Endothelial cell of umbilical vein (primary cell): ENCODE data around the gene RBM26. TPM values are rescaled to one million over a fixed set of nuclear protein-coding genes. Genes with fewer than 3 reads are reported as not detected.

Experiments
- BruUV-seq: library from RNA; stranded (reverse); fragments of 400-500 nt; replicated peaks from 2 replicates; lab custom pipeline; 2021; lab: Mats Ljungman, UMichigan
- CTCF ChIA-PET: fragments of 300-600, 350-600 bp; sonication (Branson Sonifier 250); formaldehyde crosslinking; loops from one replicate; lab custom pipeline; 2021; ENCODE audit warnings: antibody characterized with exemption, inconsistent platforms; lab: Charles Lee
- POLR2A ChIA-PET: fragments of 300-600, 350-600 bp; sonication (Branson Sonifier 250); formaldehyde crosslinking; loops from one replicate; lab custom pipeline; 2021; ENCODE audit warnings: antibody characterized with exemption, inconsistent platforms; lab: Charles Lee
- DNase-seq: peaks from one replicate; pipeline ENCODE4 v3.0.0-alpha.2; 2011; ENCODE audit warnings: low read depth, low spot score
- FAIRE-seq: peaks from 2 replicates; lab custom pipeline; 2011; peaks lifted over from hg19 to GRCh38; lab: Jason Lieb, UNC
- H2AFZ ChIP-seq: 2 replicates; pipeline ENCODE4 v1.6.0; 2012; ENCODE audit warnings: low read depth, low read length, control low read depth, inconsistent platforms
- H3K27ac ChIP-seq: 2 replicates; pipeline ENCODE4 v1.5.1; 2011; ENCODE audit warnings: low read depth, mild to moderate bottlenecking, control low read depth, low read length, moderate library complexity; ENCODE audit not compliant: insufficient read depth
- H3K27me3 ChIP-seq, 2 experiments: 2 replicates each; pipeline versions ENCODE4 v1.6.0 to v1.6.1; 2011; ENCODE audit warnings: low read length in 2 of 2, mixed read lengths in 1 of 2; ENCODE audit not compliant: control insufficient read depth in 2 of 2, insufficient read depth in 2 of 2
- H3K36me3 ChIP-seq, 2 experiments: 2 replicates in 1 of 2; 3 replicates in 1 of 2; pipeline ENCODE4 v1.5.1; 2011; ENCODE audit warnings: low read length in 2 of 2, mild to moderate bottlenecking in 1 of 2, moderate library complexity in 1 of 2; ENCODE audit not compliant: control insufficient read depth in 2 of 2, insufficient read depth in 2 of 2; ENCODE audit errors: extremely low read depth in 1 of 2
- H3K4me1 ChIP-seq: 3 replicates; pipeline ENCODE4 v1.5.1; 2011; ENCODE audit warnings: mild to moderate bottlenecking, low read length; ENCODE audit not compliant: control insufficient read depth, insufficient read depth; ENCODE audit errors: extremely low read depth
- H3K4me2 ChIP-seq: 2 replicates; pipeline ENCODE4 v1.6.1; 2011; ENCODE audit warnings: low read length, control low read depth, mixed read lengths; ENCODE audit not compliant: insufficient read depth
- H3K4me3 ChIP-seq, 3 experiments: fragments of 200-600 bp in 1 of 3; sonication (generic), shearing (Covaris generic) in 1 of 3; replicated peaks in 1 of 3; 2 replicates each; pipeline ENCODE4 v1.5.1; 2011 to 2016; ENCODE audit warnings: control low read depth in 3 of 3, low read length in 3 of 3, mild to moderate bottlenecking in 2 of 3, inconsistent platforms in 1 of 3, low read depth in 1 of 3, moderate library complexity in 1 of 3; ENCODE audit not compliant: insufficient read depth in 1 of 3
- H3K79me2 ChIP-seq: 2 replicates; pipeline ENCODE4 v1.6.0; 2012; ENCODE audit warnings: low read length, inconsistent platforms; ENCODE audit not compliant: control insufficient read depth, insufficient read depth
- H3K9ac ChIP-seq: replicated peaks from 2 replicates; pipeline ENCODE3; 2011; ENCODE audit warnings: low read length, control low read depth; ENCODE audit not compliant: insufficient read depth; ENCODE audit errors: extremely low read depth
- H3K9me1 ChIP-seq: replicated peaks from 3 replicates; pipeline ENCODE4 v1.6.0; 2011; ENCODE audit warnings: mild to moderate bottlenecking, low read length; ENCODE audit not compliant: control insufficient read depth, insufficient read depth; ENCODE audit errors: extremely low read depth
- H3K9me3 ChIP-seq: replicated peaks from 2 replicates; pipeline ENCODE4 v1.5.1; 2012; ENCODE audit warnings: low read length, inconsistent platforms; ENCODE audit not compliant: control insufficient read depth, insufficient read depth
- H4K20me1 ChIP-seq: replicated peaks from 2 replicates; pipeline ENCODE3; 2011; ENCODE audit warnings: mild to moderate bottlenecking, low read length; ENCODE audit not compliant: control insufficient read depth, insufficient read depth; ENCODE audit errors: extremely low read depth
- CTCF ChIP-seq, 2 donors: IDR thresholded peaks; 1 replicate in 1 of 2; 2 replicates in 1 of 2; pipeline ENCODE4 v1.5.1; 2011; ENCODE audit warnings: low read length in 2 of 2, mild to moderate bottlenecking in 2 of 2, moderate library complexity in 2 of 2, control low read depth in 1 of 2, inconsistent platforms in 1 of 2, low read depth in 1 of 2; ENCODE audit not compliant: insufficient read depth in 1 of 2; ENCODE audit errors: extremely low read depth in 1 of 2
- EZH2 ChIP-seq: IDR thresholded peaks from 2 replicates; pipeline ENCODE4 v1.6.1; 2012; ENCODE audit warnings: borderline replicate concordance, low read depth, mild to moderate bottlenecking, moderate library complexity, low read length, inconsistent platforms; ENCODE audit not compliant: severe bottlenecking
- FOS ChIP-seq: IDR thresholded peaks from 2 replicates; pipeline ENCODE4 v1.6.1; 2011; ENCODE audit warnings: mild to moderate bottlenecking, low read length, moderate library complexity, borderline replicate concordance; ENCODE audit not compliant: insufficient read depth
- GATA2 ChIP-seq: IDR thresholded peaks from 2 replicates; pipeline ENCODE4 v1.7.0; 2011; ENCODE audit warnings: low read depth, mild to moderate bottlenecking, moderate library complexity, mixed read lengths, low read length; ENCODE audit not compliant: insufficient read length, insufficient read depth
- JUN ChIP-seq: IDR thresholded peaks from 2 replicates; pipeline ENCODE4 v1.6.1; 2011; ENCODE audit warnings: borderline replicate concordance, low read depth; ENCODE audit not compliant: insufficient read length, insufficient read depth
- MAX ChIP-seq: IDR thresholded peaks from 2 replicates; pipeline ENCODE4 v1.6.1; 2011; ENCODE audit not compliant: insufficient read depth, insufficient read length
- MYC ChIP-seq: IDR thresholded peaks from one replicate; pipeline ENCODE4 v1.6.1; 2011; ENCODE audit warnings: mild to moderate bottlenecking, low read depth, low read length
- POLR2AphosphoS5 ChIP-seq: IDR thresholded peaks from 2 replicates; pipeline ENCODE4 v1.6.1; 2012; ENCODE audit warnings: low read depth, mild to moderate bottlenecking, control low read depth, low read length, moderate library complexity; ENCODE audit not compliant: insufficient read depth
- dilution Hi-C: fragments of 300-500 bp; cut with MboI; formaldehyde crosslinking; loops from one replicate; pipeline ENCODE4 v1.15.0; 2019; ENCODE audit warnings: low sequenced_read_pairs; ENCODE audit not compliant: extremely low pct_ligation_motif_present
- intact Hi-C: fragments of 100-400 bp; cut with micrococcal nuclease; formaldehyde crosslinking; loops from one replicate; pipeline ENCODE4 v1.10.0; 2022
- polyA plus RNA-seq, 4 experiments: library from polyadenylated mRNA; depleted of rRNA in 3 of 4; stranded (reverse) in 3 of 4; unstranded in 1 of 4; fragments of >200 nt; gene quantifications; 2 replicates each; pipeline versions ENCODE4 v1.2.1 to v1.2.3, GENCODE V29; 2011 to 2012; ENCODE audit warnings: missing spikeins in 1 of 4
- total RNA-seq: library from RNA; stranded (reverse); gene quantifications from 2 replicates; pipeline ENCODE4 v1.2.3, GENCODE V29; 2021

The RBM26 gene
- total and polyA plus RNA-seq, 2 donors (not counting 3 experiments of a cell fraction or from before 2014, with no cell fraction given) = 14.8 to 54.3 TPM

GRCh38 chr13:79452239-79452913, 46.3 kb upstream of the RBM26 start:
- dilution Hi-C loops = no loop called here

More at GRCh38 chr13:79452239-79452913, 46.3 kb upstream of the RBM26 start:
- no peaks in the 10 kb centered on the region for H4K20me1 ChIP-seq
- H3K4me2 ChIP-seq = no peak overlapping the region
- no peak overlapping the region for H3K27ac ChIP-seq
- no peak overlapping the region for H3K4me3 ChIP-seq
- BruUV-seq = no TSS peak
- H3K9me3 ChIP-seq = no peaks in the 10 kb centered on the region
- TF ChIP-seq CTCF (IDR thresholded peaks at IDR 0.05; ENCODE audit: extremely low read depth in 1 of 2, insufficient read depth in 1 of 2, low read depth in 1 of 2, low read length in 2 of 2) (no peak), FOS (no peak), GATA2 (no peak), JUN (no peak), POLR2AphosphoS5 (no peak), MAX (no peak), MYC (no peak), EZH2 (no peak)
- no peaks in the 10 kb centered on the region for H3K79me2 ChIP-seq
- FAIRE-seq (no peak), DNase-seq (no peak)
- intact Hi-C loops = no loop called here
- H3K4me1 ChIP-seq = peaks cover 14% of the 10 kb centered on the region
- no peaks in the 10 kb centered on the region for H3K27me3 ChIP-seq
- H3K9me1 ChIP-seq = no peaks in the 10 kb centered on the region
- H3K9ac ChIP-seq = no peak overlapping the region
- ChIA-PET POLR2A (no interaction called here), CTCF (interaction anchor here (1.3 to 1.8 kb wide), 3 partner anchors 28 to 89 kb away, joined by 4 to 15 read pairs (median 6); no protein-coding TSS in a partner anchor)
- H3K36me3 ChIP-seq = no peaks in the 10 kb centered on the region
- H2AFZ ChIP-seq = no peak overlapping the region
